WTC11 (cell line): ENCODE data around the gene USP21. TPM values are rescaled to one million over a fixed set of nuclear protein-coding genes. Genes with fewer than 3 reads are reported as not detected.

Experiments used
- ATAC-seq: fragments of 200-7000 bp; cut with Tn5 transposase; 2 replicates; pipeline ENCODE4 v1.10.0; 2021; ENCODE audit warnings: mild to moderate bottlenecking, moderate library complexity
- CTCF ChIA-PET: fragments of 300-600 bp; sonication (Branson Sonifier 250); formaldehyde crosslinking; loops from one replicate; lab custom pipeline; 2021; ENCODE audit warnings: antibody characterized with exemption; lab: Charles Lee
- POLR2A ChIA-PET: fragments of 350-600 bp; sonication (Branson Sonifier 250); formaldehyde crosslinking; loops from one replicate; lab custom pipeline; 2021; ENCODE audit warnings: antibody characterized with exemption; lab: Charles Lee
- DNase-seq: peaks from one replicate; pipeline ENCODE4 v3.0.0; 2021; ENCODE audit warnings: low spot score
- H3K27ac Mint-ChIP-seq: 2 replicates; pipeline ENCODE4 v1.8.0; 2021; ENCODE audit warnings: mixed read lengths
- H3K27me3 Mint-ChIP-seq: 2 replicates; pipeline ENCODE4 v1.8.0; 2021; ENCODE audit warnings: low read depth, mild to moderate bottlenecking, moderate library complexity, mixed read lengths
- H3K36me3 Mint-ChIP-seq: 2 replicates; pipeline ENCODE4 v1.8.0; 2021; ENCODE audit warnings: mixed read lengths
- H3K4me1 Mint-ChIP-seq: 2 replicates; pipeline ENCODE4 v1.8.0; 2022; ENCODE audit warnings: mixed read lengths
- H3K4me3 Mint-ChIP-seq: 2 replicates; pipeline ENCODE4 v1.8.0; 2021; ENCODE audit warnings: mild to moderate bottlenecking, moderate library complexity, mixed read lengths
- H3K9me3 Mint-ChIP-seq: 2 replicates; pipeline ENCODE4 v1.8.0; 2021; ENCODE audit warnings: mixed read lengths
- ARID4B ChIP-seq: sonication (generic); formaldehyde crosslinking; IDR thresholded peaks from 2 replicates; pipeline ENCODE4 v1.8.0; 2023; ENCODE audit warnings: missing genetic modification reagents, mild to moderate bottlenecking, borderline replicate concordance
- CTCF ChIP-seq: fragments of 200-600 bp; IDR thresholded peaks from 2 replicates; pipeline ENCODE4 v1.8.0; 2022; ENCODE audit warnings: antibody characterized with exemption
- E2F1 ChIP-seq: sonication (generic); formaldehyde crosslinking; IDR thresholded peaks from 2 replicates; pipeline ENCODE4 v1.8.0; 2022; ENCODE audit warnings: mild to moderate bottlenecking, missing genetic modification reagents
- ELF4 ChIP-seq: sonication (generic); formaldehyde crosslinking; IDR thresholded peaks from 2 replicates; pipeline ENCODE4 v1.8.1; 2022; ENCODE audit warnings: low read depth, mild to moderate bottlenecking, moderate library complexity, missing genetic modification reagents
- ESRRA ChIP-seq: sonication (generic); formaldehyde crosslinking; IDR thresholded peaks from 2 replicates; pipeline ENCODE4 v1.8.1; 2022; ENCODE audit warnings: mild to moderate bottlenecking, missing genetic modification reagents, borderline replicate concordance
- ETV6 ChIP-seq: sonication (generic); formaldehyde crosslinking; IDR thresholded peaks from 2 replicates; pipeline ENCODE4 v1.8.1; 2022; ENCODE audit warnings: mild to moderate bottlenecking, missing genetic modification reagents
- FOXK1 ChIP-seq: sonication (generic); formaldehyde crosslinking; IDR thresholded peaks from 2 replicates; pipeline ENCODE4 v1.8.0; 2022; ENCODE audit warnings: mild to moderate bottlenecking, moderate library complexity, missing genetic modification reagents
- FOXP1 ChIP-seq: sonication (generic); formaldehyde crosslinking; IDR thresholded peaks from 2 replicates; pipeline ENCODE4 v1.8.0; 2022; ENCODE audit warnings: missing genetic modification reagents, mild to moderate bottlenecking, moderate library complexity, borderline replicate concordance
- GABPB1 ChIP-seq: sonication (generic); formaldehyde crosslinking; IDR thresholded peaks from 2 replicates; pipeline ENCODE4 v1.8.1; 2023; ENCODE audit warnings: mild to moderate bottlenecking, missing genetic modification reagents
- GTF2I ChIP-seq: fragments of 250-450 bp; sonication (Bioruptor Pico); conservative IDR thresholded peaks from 2 replicates; pipeline ENCODE4 v1.4.0; 2021; ENCODE audit warnings: mild to moderate bottlenecking
- HMGXB4 ChIP-seq: sonication (generic); formaldehyde crosslinking; IDR thresholded peaks from 2 replicates; pipeline ENCODE4 v1.8.1; 2023; ENCODE audit warnings: mild to moderate bottlenecking, moderate library complexity, missing genetic modification reagents
- KAT7 ChIP-seq: sonication (generic); formaldehyde crosslinking; IDR thresholded peaks from 2 replicates; pipeline ENCODE4 v1.8.1; 2023; ENCODE audit warnings: missing genetic modification reagents, mild to moderate bottlenecking, borderline replicate concordance
- MLX ChIP-seq: sonication (generic); formaldehyde crosslinking; IDR thresholded peaks from 2 replicates; pipeline ENCODE4 v1.8.1; 2023; ENCODE audit warnings: mild to moderate bottlenecking, missing genetic modification reagents, moderate library complexity
- MYBL2 ChIP-seq: sonication (generic); formaldehyde crosslinking; IDR thresholded peaks from 2 replicates; pipeline ENCODE4 v1.8.1; 2023; ENCODE audit warnings: mild to moderate bottlenecking, moderate library complexity, missing genetic modification reagents
- NR2C2 ChIP-seq: sonication (generic); formaldehyde crosslinking; IDR thresholded peaks from 2 replicates; pipeline ENCODE4 v1.8.0; 2022; ENCODE audit warnings: mild to moderate bottlenecking, missing genetic modification reagents
- TCF7 ChIP-seq: sonication (generic); formaldehyde crosslinking; IDR thresholded peaks from 2 replicates; pipeline ENCODE4 v1.8.0; 2022; ENCODE audit warnings: mild to moderate bottlenecking, low read depth, missing genetic modification reagents, moderate library complexity
- TEAD1 ChIP-seq: sonication (generic); formaldehyde crosslinking; IDR thresholded peaks from 2 replicates; pipeline ENCODE4 v1.8.0; 2022; ENCODE audit warnings: mild to moderate bottlenecking, missing genetic modification reagents
- USF1 ChIP-seq: sonication (generic); formaldehyde crosslinking; IDR thresholded peaks from 2 replicates; pipeline ENCODE4 v1.8.0; 2022; ENCODE audit warnings: mild to moderate bottlenecking, missing genetic modification reagents
- ZBTB21 ChIP-seq: sonication (generic); formaldehyde crosslinking; IDR thresholded peaks from 2 replicates; pipeline ENCODE4 v1.8.1; 2023; ENCODE audit warnings: mild to moderate bottlenecking, missing genetic modification reagents, borderline replicate concordance
- ZNF263 ChIP-seq: sonication (generic); formaldehyde crosslinking; IDR thresholded peaks from 2 replicates; pipeline ENCODE4 v1.8.1; 2022; ENCODE audit warnings: low read depth, mild to moderate bottlenecking, moderate library complexity, missing genetic modification reagents
- ZNF317 ChIP-seq: sonication (generic); formaldehyde crosslinking; IDR thresholded peaks from 2 replicates; pipeline ENCODE4 v1.8.1; 2023; ENCODE audit warnings: low read depth, mild to moderate bottlenecking, moderate library complexity, missing genetic modification reagents, borderline replicate concordance
- ZSCAN18 ChIP-seq: fragments of 250-450 bp; sonication (Bioruptor Pico); IDR thresholded peaks from 2 replicates; pipeline ENCODE4 v2.1.2; 2022; ENCODE audit warnings: mild to moderate bottlenecking, moderate library complexity
- total RNA-seq: library from RNA; stranded (reverse); gene quantifications from 3 replicates; pipeline ENCODE4 v1.2.3, GENCODE V29; 2021

The USP21 gene
- total RNA-seq, 1 experiment from 2014 or later = 30.8 TPM

GRCh38 chr1:161117759-161118581 is 41.3 kb upstream of the USP21 start, which contains the start of the genes NIT1 and PFDN2:
TSS of gene NIT1 (plus strand) at chr1:161118105. CDS start at chr1:161118177, 72 bp downstream.
TSS of gene PFDN2 (minus strand) at chr1:161118037. CDS start at chr1:161118026, 11 bp downstream.
- CTCF ChIA-PET = interaction anchor here (0.7 to 2.5 kb wide), 5 partner anchors 15 to 437 kb away, joined by 3 to 18 read pairs (median 5); partner anchors contain the start of genes DEDD and KLHDC9
- peak; percentile 92 for DNase-seq
- POLR2A ChIA-PET = interaction anchor here (0.5 to 1.2 kb wide), 7 partner anchors 10 to 256 kb away, joined by 3 to 12 read pairs (median 4); partner anchors contain the start of genes DEDD and SDHC
- Mint-ChIP-seq H3K36me3 (peaks cover 35% of the 10 kb centered on the region), H3K27me3 (no peaks in the 10 kb centered on the region), H3K4me3 (peak within 1 kb of the TSS; percentile 96), H3K4me1 (peaks cover 28% of the 10 kb centered on the region), H3K9me3 (no peaks in the 10 kb centered on the region), H3K27ac (peak within 1 kb of the TSS; percentile 94)
- peak; percentile 81 for ATAC-seq
- TF ChIP-seq FOXP1 (CRISPR knock-in tag) (peak; percentile 84), ZNF317 (no peak), ESRRA (0 out of 2 replicates have a peak, but pooled peaks have one; percentile 58), USF1 (no peak; the same call in none of the 2 replicates), ARID4B (CRISPR knock-in tag) (no peak; the same call in 1 of the 2 replicates), KAT7 (CRISPR knock-in tag) (peak; percentile 93; the same call in 1 of the 2 replicates), MYBL2 (peak; percentile 88), E2F1 (CRISPR knock-in tag) (no peak), ZSCAN18 (CRISPR knock-in tag) (no peak), CTCF (no peak), MLX (CRISPR knock-in tag) (no peak), GABPB1 (CRISPR knock-in tag) (peak; percentile 91), GTF2I (CRISPR knock-in tag) (no peak), ZBTB21 (CRISPR knock-in tag) (no peak), TCF7 (no peak), ELF4 (CRISPR knock-in tag) (no peak), ZNF263 (CRISPR knock-in tag) (no peak), HMGXB4 (peak; percentile 53; the same call in 1 of the 2 replicates), TEAD1 (no peak), ETV6 (CRISPR knock-in tag) (peak; percentile 93), NR2C2 (CRISPR knock-in tag) (no peak), FOXK1 (CRISPR knock-in tag) (peak; percentile 86)
